ENCODE measurements around the gene OXGR1. TPM values are rescaled to one million over a fixed set of nuclear protein-coding genes. Genes with fewer than 3 reads are reported as not detected.

Gene OXGR1
- total and polyA plus RNA-seq, 2 of the 4 experiments (the other 2 are of a cell fraction) = not detected

DNA sequence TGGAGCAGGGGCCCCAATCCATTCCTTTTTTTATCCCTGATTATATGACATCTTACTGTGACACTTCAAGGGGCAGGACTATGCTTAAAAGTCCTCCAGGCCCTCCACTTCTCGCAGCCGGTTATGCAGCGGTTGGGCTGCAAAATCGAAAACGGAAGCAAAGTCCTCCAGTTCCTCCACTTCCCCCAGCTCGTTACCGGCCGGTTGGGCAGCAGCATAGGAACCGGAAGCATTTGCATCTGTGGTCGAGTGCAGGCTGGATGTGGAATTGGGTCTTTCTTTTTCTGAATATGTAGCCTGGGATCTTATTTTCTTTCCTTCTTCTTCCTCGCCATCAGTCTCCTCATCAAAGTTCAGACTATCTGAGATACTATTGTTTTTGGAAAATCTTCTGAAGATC lies 46.1 kb downstream of the OXGR1 start:
- H3K79me1 ChIP-seq (ENCODE audit: low read depth in 1 of 2, low read length in 2 of 2) = no peaks in the 10 kb centered on the region
- no peak overlapping the region for H3K23ac ChIP-seq (ENCODE audit: low read depth, low read length)
- POLR2A ChIA-PET (ENCODE audit: unreplicated experiment) = no interaction called here
- H3K56ac ChIP-seq (ENCODE audit: extremely low read depth, insufficient read depth, low read length) = no peak overlapping the region
- no peak overlapping the region for H4K5ac ChIP-seq (ENCODE audit: low read depth, low read length)
- H3K9me3 ChIP-seq (ENCODE audit: control insufficient read depth, insufficient read depth, low read length) = no peaks in the 10 kb centered on the region
- H4K20me1 ChIP-seq (ENCODE audit: insufficient read depth, low read length) = no peaks in the 10 kb centered on the region
- intact Hi-C loops (cut with micrococcal nuclease) = no loop called here
- WGBS, 2 experiments (ENCODE audit: extremely low coverage in 2 of 2, insufficient read length in 1 of 2) = no CpG with 5 or more reads among the region's 11 CpGs
- TF ChIP-seq MAFK (IDR thresholded peaks at IDR 0.05; ENCODE audit: low read depth, low read length) (no peak), CTCF (conservative IDR thresholded peaks at IDR 0.05; ENCODE audit: low read depth, low read length) (no peak), CEBPB (IDR thresholded peaks at IDR 0.05; ENCODE audit: low read depth, low read length) (no peak), RFX5 (IDR thresholded peaks at IDR 0.05; ENCODE audit: low read depth, low read length) (no peak), MXI1 (IDR thresholded peaks at IDR 0.05; ENCODE audit: borderline replicate concordance, low read depth, low read length) (no peak), POLR2A (IDR thresholded peaks at IDR 0.05; ENCODE audit: low read depth, low read length) (no peak), RCOR1 (IDR thresholded peaks at IDR 0.05; ENCODE audit: insufficient replicate concordance, low read length) (no peak), NFE2L2 (IDR thresholded peaks at IDR 0.05; ENCODE audit: low read depth, low read length) (no peak), SMC3 (IDR thresholded peaks at IDR 0.05; ENCODE audit: low read depth, low read length) (no peak), RAD21 (IDR thresholded peaks at IDR 0.05; ENCODE audit: low read length) (no peak), MAZ (IDR thresholded peaks at IDR 0.05; ENCODE audit: borderline replicate concordance, low read depth, low read length) (no peak), BHLHE40 (IDR thresholded peaks at IDR 0.05; ENCODE audit: low read depth, low read length) (no peak), USF2 (IDR thresholded peaks at IDR 0.05; ENCODE audit: low read depth, low read length) (no peak), FOS (IDR thresholded peaks at IDR 0.05; ENCODE audit: low read depth, low read length) (no peak), CHD1 (IDR thresholded peaks at IDR 0.05; ENCODE audit: low read depth, low read length) (no peak)
- TF ChIP-seq, protein P1, sequence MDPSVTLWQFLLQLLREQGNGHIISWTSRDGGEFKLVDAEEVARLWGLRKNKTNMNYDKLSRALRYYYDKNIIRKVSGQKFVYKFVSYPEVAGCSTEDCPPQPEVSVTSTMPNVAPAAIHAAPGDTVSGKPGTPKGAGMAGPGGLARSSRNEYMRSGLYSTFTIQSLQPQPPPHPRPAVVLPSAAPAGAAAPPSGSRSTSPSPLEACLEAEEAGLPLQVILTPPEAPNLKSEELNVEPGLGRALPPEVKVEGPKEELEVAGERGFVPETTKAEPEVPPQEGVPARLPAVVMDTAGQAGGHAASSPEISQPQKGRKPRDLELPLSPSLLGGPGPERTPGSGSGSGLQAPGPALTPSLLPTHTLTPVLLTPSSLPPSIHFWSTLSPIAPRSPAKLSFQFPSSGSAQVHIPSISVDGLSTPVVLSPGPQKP (IDR thresholded peaks at IDR 0.05; ENCODE audit: borderline replicate concordance, low read depth, low read length) = no peak
- BruUV-seq (replicated peaks) = no TSS peak
- no peak overlapping the region for H3K27ac ChIP-seq (ENCODE audit: insufficient read depth, low read length)
- no peak overlapping the region for H3K4me3 ChIP-seq (ENCODE audit: insufficient read depth, low read depth, low read length)
- H2AK9ac ChIP-seq (replicated peaks; ENCODE audit: low read depth, low read length, poor library complexity) = no peak overlapping the region
- CTCF ChIA-PET = interaction anchor here (2.5 kb wide), 1 partner anchor 10 kb away, joined by 8 read pairs; no protein-coding TSS in a partner anchor
- no peak overlapping the region for H4K8ac ChIP-seq (ENCODE audit: low read depth in 2 of 2, low read length in 2 of 2)
- H2AFZ ChIP-seq (replicated peaks; ENCODE audit: low read length, poor library complexity) = no peak overlapping the region
- no peaks in the 10 kb centered on the region for H3K27me3 ChIP-seq (ENCODE audit: control insufficient read depth, insufficient read depth, low read length)
- H3K36me3 ChIP-seq (ENCODE audit: control insufficient read depth, insufficient read depth, low read length) = no peaks in the 10 kb centered on the region
- no peak overlapping the region for H3K4ac ChIP-seq (ENCODE audit: low read depth, low read length)
- ATAC-seq (ENCODE audit: low read depth) (no peak), DNase-seq (no peak)
- H2BK120ac ChIP-seq (ENCODE audit: low read depth, low read length) = no peak overlapping the region
- no peak overlapping the region for H3K18ac ChIP-seq (ENCODE audit: low read depth, low read length)
- H2AK5ac ChIP-seq (ENCODE audit: low read depth, low read length) = no peak overlapping the region
- dilution Hi-C loops (cut with HindIII; ENCODE audit: low sequenced_read_pairs, unreplicated experiment) = no loop called here
- no peak overlapping the region for H2BK5ac ChIP-seq (ENCODE audit: low read depth, low read length, poor library complexity, severe bottlenecking)
- no peak overlapping the region for H2BK20ac ChIP-seq (ENCODE audit: low read depth, low read length)
- no peak overlapping the region for H3K14ac ChIP-seq (replicated peaks; ENCODE audit: low read depth, low read length)
- no peak overlapping the region for H3K9ac ChIP-seq (ENCODE audit: low read depth, low read length)
- in situ Hi-C loops (cut with MboI; ENCODE audit: low sequenced_read_pairs) = no loop called here
- H3K9me1 ChIP-seq (ENCODE audit: insufficient read depth, low read length) = no peaks in the 10 kb centered on the region
- no peak overlapping the region for H3K4me2 ChIP-seq (ENCODE audit: low read depth, low read length)
- no peak overlapping the region for H4K91ac ChIP-seq (ENCODE audit: insufficient read depth, low read depth, low read length)
- H2BK15ac ChIP-seq (ENCODE audit: low read depth, low read length) = no peak overlapping the region
- H3K4me1 ChIP-seq (ENCODE audit: control insufficient read depth, insufficient read depth, low read length) = no peaks in the 10 kb centered on the region
